Lung (tissue), 12 donors: ENCODE results near the gene NDUFB2. TPM values are rescaled to one million over a fixed set of nuclear protein-coding genes. Genes with fewer than 3 reads are reported as not detected.
"Not testable (repeated sequence)": the region's sequence is repeated elsewhere in the genome, so short reads cannot be mapped to it uniquely, and the experiment has no call there.

Experiments used
- ATAC-seq: fragments of 200-7000 bp; cut with Tn5 transposase; one replicate; pipeline ENCODE4 v1.9.1; 2020; ENCODE audit warnings: moderate number of reproducible peaks; ENCODE audit not compliant: insufficient read depth, low FRiP score
- DNase-seq, 3 donors: peaks; one replicate each; pipeline ENCODE4 v3.0.0-alpha.2; 2013 to 2017
- H3K27ac ChIP-seq, 2 donors: one replicate each; pipeline ENCODE4 v1.5.1; 2013; ENCODE audit warnings: mild to moderate bottlenecking in 2 of 2, moderate library complexity in 2 of 2, control low read depth in 1 of 2, inconsistent platforms in 1 of 2, low read depth in 1 of 2, low read length in 1 of 2
- H3K27me3 ChIP-seq, 3 donors: one replicate each; pipeline ENCODE4 v1.5.1; 2013; ENCODE audit warnings: low read length in 2 of 3; ENCODE audit not compliant: control insufficient read depth in 3 of 3, insufficient read depth in 3 of 3
- H3K36me3 ChIP-seq, 4 donors: one replicate each; pipeline ENCODE4 v1.5.1; 2013; ENCODE audit warnings: low read length in 4 of 4, mild to moderate bottlenecking in 1 of 4, moderate library complexity in 1 of 4; ENCODE audit not compliant: control insufficient read depth in 4 of 4, insufficient read depth in 4 of 4
- H3K4me1 ChIP-seq, 5 donors: one replicate each; pipeline ENCODE4 v1.5.1; 2013; ENCODE audit warnings: low read length in 5 of 5, mild to moderate bottlenecking in 2 of 5, moderate library complexity in 1 of 5; ENCODE audit not compliant: control insufficient read depth in 5 of 5, insufficient read depth in 5 of 5
- H3K4me3 ChIP-seq: one replicate; pipeline ENCODE4 v1.5.1; 2013; ENCODE audit warnings: mild to moderate bottlenecking, control low read depth, moderate library complexity
- H3K9ac ChIP-seq, 2 donors: one replicate each; pipeline ENCODE4 v1.5.1; 2013; ENCODE audit warnings: low read length in 2 of 2, control low read depth in 1 of 2; ENCODE audit not compliant: insufficient read depth in 1 of 2
- H3K9me3 ChIP-seq, 4 donors: one replicate each; pipeline ENCODE4 v1.5.1; 2013; ENCODE audit warnings: low read length in 3 of 4, mild to moderate bottlenecking in 1 of 4, moderate library complexity in 1 of 4; ENCODE audit not compliant: control insufficient read depth in 4 of 4, insufficient read depth in 3 of 4
- CTCF ChIP-seq: IDR thresholded peaks from 2 replicates; pipeline ENCODE4 v1.5.1; 2012; ENCODE audit warnings: mild to moderate bottlenecking; ENCODE audit errors: control extremely low read depth, extremely low read depth
- WGBS, 2 donors: extraction: QIAGEN DNeasy Blood & Tissue Kit; methylation state at CpG; one replicate each; pipeline ENCODE4 v1.1.7; 2013; 5-methylcytosine and 5-hydroxymethylcytosine counted together
- polyA plus RNA-seq, 2 donors: library from polyadenylated mRNA; stranded (reverse); fragments of 200-250 nt; gene quantifications; one replicate each; pipeline ENCODE4 v1.2.1, GENCODE V29; 2013
- total RNA-seq, 2 donors: library from RNA; depleted of rRNA in 1 of 2; stranded (reverse); fragments of >200 nt in 1 of 2; gene quantifications; one replicate each; pipeline ENCODE4 v1.2.1, GENCODE V29; 2014 to 2021
- donor health status: control.
- donor health status: control.
- donor health status: Bipolar disorder and iron deficiency.
- donor health status: healthy.
- donor health status: DM: yes; HTN: yes; CAD: no.

NDUFB2 gene
- total and polyA plus RNA-seq, 4 donors, result 52.3 to 327 (median 190) TPM

GRCh38 chr7:140734096-140734495, 37.6 kb downstream of the NDUFB2 start:
- no peak for TF ChIP-seq CTCF
- no peak overlapping the region for H3K4me3 ChIP-seq
- no peaks in the 10 kb centered on the region for H3K4me1 ChIP-seq
- H3K36me3 ChIP-seq, result peaks cover 0 to 7% (median 6%) of the 10 kb centered on the region in 4 donors
- ATAC-seq (no peak), DNase-seq (no peak)
- WGBS, 2 donors, result 75 to 90% methylated on average over 2 of the region's 2 CpGs
- H3K27me3 ChIP-seq, result no peaks in the 10 kb centered on the region
- H3K9me3 ChIP-seq, result no peaks in the 10 kb centered on the region
- H3K9ac ChIP-seq, result no peak overlapping the region
- no peak overlapping the region for H3K27ac ChIP-seq

- ATAC-seq, result no peak
- H3K27me3 ChIP-seq, result no peaks in the 10 kb centered on the region
- no peak overlapping the region for H3K27ac ChIP-seq
- TF ChIP-seq CTCF, result no peak
- no peak for DNase-seq
- no peaks in the 10 kb centered on the region for H3K4me1 ChIP-seq
- H3K9me3 ChIP-seq, result no peaks in the 10 kb centered on the region
- 95 to 100% methylated on average over 2 of the region's 2 CpGs for WGBS, 2 donors
- no peak overlapping the region for H3K4me3 ChIP-seq
- H3K36me3 ChIP-seq, result peaks cover 0 to 7% (median 4%) of the 10 kb centered on the region in 4 donors
- no peak overlapping the region for H3K9ac ChIP-seq
Measured at GRCh38 chr7:140734729-140735128, 38.2 kb downstream of the NDUFB2 start.

GRCh38 chr7:140738280-140738679, 41.8 kb downstream of the NDUFB2 start:
- DNase-seq, result no peak
- no peak for ATAC-seq
- no peaks in the 10 kb centered on the region for H3K27me3 ChIP-seq
- no peak overlapping the region for H3K9ac ChIP-seq
- TF ChIP-seq CTCF, result no peak
- H3K4me3 ChIP-seq, result no peak overlapping the region
- H3K27ac ChIP-seq, result no peak overlapping the region
- no peaks in the 10 kb centered on the region for H3K4me1 ChIP-seq
- peaks cover 3 to 7% (median 5%) of the 10 kb centered on the region in 4 donors for H3K36me3 ChIP-seq
- no peaks in the 10 kb centered on the region for H3K9me3 ChIP-seq

- H3K9me3 ChIP-seq, H3K4me1 ChIP-seq, H3K27ac ChIP-seq, H3K4me3 ChIP-seq, H3K9ac ChIP-seq, H3K27me3 ChIP-seq, DNase-seq, ATAC-seq: not testable (repeated sequence)
- peaks cover 3 to 13% (median 6%) of the 10 kb centered on the region in 4 donors for H3K36me3 ChIP-seq
- WGBS, 2 donors, result 75 to 100% methylated on average over 2 of the region's 4 CpGs
Measured at GRCh38 chr7:140743255-140743654, 46.7 kb downstream of the NDUFB2 start.
